ENCODE measurements around the gene PGBD2.
"Not testable (repeated sequence)": the region's sequence is repeated elsewhere in the genome, so short reads cannot be mapped to it uniquely, and the experiment has no call there.

PGBD2 gene

DNA sequence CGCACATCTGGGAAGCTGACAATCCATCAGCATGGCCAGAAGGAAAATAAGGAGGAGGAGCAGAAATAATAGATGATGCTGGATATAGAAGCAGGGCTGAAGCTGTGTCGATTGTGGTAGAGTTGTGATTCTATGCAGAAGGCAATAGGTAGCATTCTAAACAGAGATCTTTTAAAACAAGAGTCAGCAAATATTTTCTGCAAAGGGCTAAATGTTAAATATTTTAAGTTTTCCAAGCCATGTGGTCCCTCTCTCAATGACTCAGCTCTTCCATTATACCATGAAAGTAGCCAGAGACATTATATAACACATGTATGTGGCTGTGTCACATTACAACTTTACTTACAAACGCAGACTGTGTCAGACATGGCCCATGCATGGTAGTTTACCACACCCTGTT, 21.2 kb downstream of the PGBD2 start:
- not testable (repeated sequence) for DNase-seq

DNA sequence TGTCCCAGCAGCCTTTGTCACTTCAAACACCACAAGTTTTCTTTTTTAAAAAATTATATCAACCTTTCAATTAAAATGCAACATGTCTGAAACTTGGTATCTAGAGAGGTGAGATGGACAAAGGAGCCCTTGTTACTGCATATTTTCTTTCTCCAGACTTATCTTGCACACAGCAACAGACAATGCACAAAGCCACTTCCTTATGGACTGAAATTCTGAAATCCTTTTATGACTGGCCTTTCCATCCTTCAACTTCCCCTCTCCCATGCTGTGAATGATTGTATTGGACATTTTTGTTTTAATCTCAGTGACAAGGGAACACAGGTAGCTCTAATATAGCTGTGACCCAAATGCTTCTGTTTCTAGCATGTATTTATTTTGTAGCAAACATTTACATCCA, 22.1 kb downstream of the PGBD2 start:
- DNase-seq, result not testable (repeated sequence)

- not testable (repeated sequence) for DNase-seq
These were observed 24.0 kb downstream of the PGBD2 start for GRCh38 chr1:248930037-248930436.

DNA sequence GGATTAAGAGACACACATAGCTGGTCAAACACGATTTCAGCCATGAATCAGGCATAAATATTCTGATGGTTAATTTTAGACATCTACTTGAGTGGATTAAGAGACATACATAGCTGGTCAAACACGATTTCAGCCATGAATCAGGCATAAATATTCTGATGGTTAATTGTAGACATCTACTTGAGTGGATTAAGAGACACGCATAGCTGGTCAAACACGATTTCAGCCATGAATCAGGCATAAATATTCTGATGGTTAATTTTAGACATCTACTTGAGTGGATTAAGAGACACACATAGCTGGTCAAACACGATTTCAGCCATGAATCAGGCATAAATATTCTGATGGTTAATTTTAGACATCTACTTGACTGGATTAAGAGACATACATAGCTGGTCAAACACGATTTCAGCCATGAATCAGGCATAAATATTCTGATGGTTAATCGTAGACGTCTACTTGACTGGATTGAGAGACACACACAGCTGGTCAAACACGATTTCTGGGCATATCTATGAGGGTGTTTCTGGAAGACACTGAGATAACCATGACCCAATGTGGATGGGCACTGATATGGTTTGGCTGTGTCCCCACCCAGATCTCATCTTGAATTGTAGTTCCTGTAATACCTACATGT, 32.3 kb downstream of the PGBD2 start:
- DNase-seq, result not testable (repeated sequence)

DNA sequence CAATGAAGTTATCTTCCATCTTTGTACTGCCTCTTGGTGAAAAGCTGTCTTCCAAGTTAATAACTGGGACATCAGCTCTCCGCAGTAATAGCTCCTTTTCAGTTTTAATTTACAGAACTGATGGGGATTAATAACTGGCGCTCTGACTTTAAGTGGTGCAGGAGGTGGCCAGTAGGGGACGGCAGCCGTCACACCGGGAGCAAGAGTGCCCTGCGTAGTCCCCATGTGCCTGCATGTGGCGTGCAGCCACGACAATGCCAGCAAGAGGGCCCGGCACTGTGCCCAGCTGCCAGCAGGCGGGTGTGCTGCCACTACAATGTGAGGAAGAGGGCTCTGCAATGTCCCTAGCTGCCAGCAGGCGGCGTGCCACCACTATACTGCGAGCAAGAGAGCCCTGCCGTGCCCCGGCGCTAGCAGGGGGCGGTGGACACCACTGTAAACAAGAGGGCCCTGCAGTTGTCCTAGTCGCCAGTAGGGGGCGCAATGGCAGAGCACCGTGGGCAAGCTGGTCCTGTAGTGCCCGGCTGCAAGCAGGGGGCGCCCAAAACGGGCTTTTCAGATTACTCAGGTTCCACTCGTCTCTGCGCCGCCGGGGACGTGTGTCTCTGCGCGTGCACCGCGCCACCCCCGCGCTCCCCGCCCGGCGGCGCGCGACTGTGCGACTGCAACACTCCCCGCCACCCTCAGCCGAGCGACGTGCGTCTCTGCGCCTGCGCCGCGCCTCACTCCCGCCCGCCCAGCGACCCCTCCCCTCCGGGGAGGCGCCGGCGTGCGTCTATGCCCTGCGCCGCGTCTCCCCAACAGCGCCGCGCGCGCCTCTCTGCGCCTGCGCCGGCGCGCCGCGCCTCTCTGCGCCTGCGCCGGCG, 38.3 kb downstream of the PGBD2 start:
- DNase-seq, result not testable (repeated sequence)

- DNase-seq, result not testable (repeated sequence)
These were observed 39.0 kb downstream of the PGBD2 start for GRCh38 chr1:248945000-248945423.

DNA sequence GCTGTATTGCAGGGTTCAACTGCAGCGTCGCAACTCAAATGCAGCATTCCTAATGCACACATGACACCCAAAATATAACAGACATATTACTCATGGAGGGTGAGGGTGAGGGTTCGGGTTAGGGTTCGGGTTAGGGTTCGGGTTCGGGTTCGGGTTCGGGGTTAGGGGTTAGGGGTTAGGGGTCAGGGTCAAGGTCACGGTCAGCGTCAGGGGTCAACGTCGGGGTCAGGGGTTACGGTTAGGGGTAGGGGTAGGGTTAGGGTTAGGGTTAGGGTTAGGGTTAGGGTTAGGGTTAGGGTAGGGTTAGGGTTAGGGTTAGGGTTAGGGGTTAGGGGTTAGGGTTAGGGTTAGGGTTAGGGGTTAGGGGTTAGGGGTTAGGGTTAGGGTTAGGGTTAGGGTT, 39.4 kb downstream of the PGBD2 start:
- not testable (repeated sequence) for DNase-seq

- not testable (repeated sequence) for DNase-seq
These were observed 39.9 kb downstream of the PGBD2 start for GRCh38 chr1:248945856-248946416.

Data from activated CD8-positive, alpha-beta memory T cell treated with anti-CD3 and anti-CD28 coated beads for 24 hours (primary cell).